Esophagus squamous epithelium (tissue), 4 donors: ENCODE results near the gene CCNL2.
"Not testable (repeated sequence)": the region's sequence is repeated elsewhere in the genome, so short reads cannot be mapped to it uniquely, and the experiment has no call there.

Source experiments
- POLR2A ChIP-seq, 4 donors: fragments of 450-650 bp; IDR thresholded peaks; one replicate each; pipeline ENCODE4 v1.6.1; 2017; ENCODE audit warnings: antibody characterized with exemption in 4 of 4, mild to moderate bottlenecking in 4 of 4, moderate library complexity in 3 of 4
- TF ChIP-seq, protein P1 (sequence below), 6 experiments: fragments of 450-650 bp in 4 of 6; fragments of 200-600 bp in 2 of 6; sonication (generic) in 2 of 6; IDR thresholded peaks; one replicate each; pipeline ENCODE4 v1.5.1; 2016 to 2019; ENCODE audit warnings: antibody characterized with exemption in 6 of 6, mild to moderate bottlenecking in 4 of 6, moderate library complexity in 4 of 6

GRCh38 chr1:1417396-1417795 lies 18.3 kb upstream of the CCNL2 start:
- TF ChIP-seq, protein P1, sequence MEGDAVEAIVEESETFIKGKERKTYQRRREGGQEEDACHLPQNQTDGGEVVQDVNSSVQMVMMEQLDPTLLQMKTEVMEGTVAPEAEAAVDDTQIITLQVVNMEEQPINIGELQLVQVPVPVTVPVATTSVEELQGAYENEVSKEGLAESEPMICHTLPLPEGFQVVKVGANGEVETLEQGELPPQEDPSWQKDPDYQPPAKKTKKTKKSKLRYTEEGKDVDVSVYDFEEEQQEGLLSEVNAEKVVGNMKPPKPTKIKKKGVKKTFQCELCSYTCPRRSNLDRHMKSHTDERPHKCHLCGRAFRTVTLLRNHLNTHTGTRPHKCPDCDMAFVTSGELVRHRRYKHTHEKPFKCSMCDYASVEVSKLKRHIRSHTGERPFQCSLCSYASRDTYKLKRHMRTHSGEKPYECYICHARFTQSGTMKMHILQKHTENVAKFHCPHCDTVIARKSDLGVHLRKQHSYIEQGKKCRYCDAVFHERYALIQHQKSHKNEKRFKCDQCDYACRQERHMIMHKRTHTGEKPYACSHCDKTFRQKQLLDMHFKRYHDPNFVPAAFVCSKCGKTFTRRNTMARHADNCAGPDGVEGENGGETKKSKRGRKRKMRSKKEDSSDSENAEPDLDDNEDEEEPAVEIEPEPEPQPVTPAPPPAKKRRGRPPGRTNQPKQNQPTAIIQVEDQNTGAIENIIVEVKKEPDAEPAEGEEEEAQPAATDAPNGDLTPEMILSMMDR (IDR thresholded peaks at IDR 0.05): peak in 1 of 6 experiments; percentile 35
- not testable (repeated sequence) for TF ChIP-seq POLR2A (IDR thresholded peaks at IDR 0.05)
